Epithelial cell of proximal tubule (primary cell): ENCODE results near the gene TRAPPC6A. TPM values are rescaled to one million over a fixed set of nuclear protein-coding genes. Genes with fewer than 3 reads are reported as not detected.
"Not testable (repeated sequence)": the region's sequence is repeated elsewhere in the genome, so short reads cannot be mapped to it uniquely, and the experiment has no call there.

Experiments
- DNase-seq: peaks from one replicate; pipeline ENCODE4 v3.0.0-alpha.2; 2011; ENCODE audit warnings: low read depth
- H3K4me3 ChIP-seq: 2 replicates; pipeline ENCODE4 v1.5.1; 2011; ENCODE audit warnings: low read depth, mild to moderate bottlenecking, low read length
- CTCF ChIP-seq: conservative IDR thresholded peaks from 2 replicates; pipeline ENCODE4 v1.5.1; 2012; ENCODE audit warnings: low read depth, mild to moderate bottlenecking, low read length
- total RNA-seq: library from RNA; depleted of rRNA; stranded (reverse); fragments of >200 nt; gene quantifications from 2 replicates; pipeline ENCODE4 v1.2.3, GENCODE V29; 2015

Gene TRAPPC6A
- total RNA-seq, 1 donor from 2014 or later: 16.5 TPM

- no peak overlapping the region for H3K4me3 ChIP-seq
- DNase-seq: no peak
- no peak for TF ChIP-seq CTCF
Measured at GRCh38 chr19:45123440-45123850, 54.6 kb downstream of the TRAPPC6A start.

- DNase-seq: no peak
- TF ChIP-seq CTCF: no peak
- H3K4me3 ChIP-seq: no peak overlapping the region
Measured at GRCh38 chr19:45122832-45123231, 55.2 kb downstream of the TRAPPC6A start.

DNA sequence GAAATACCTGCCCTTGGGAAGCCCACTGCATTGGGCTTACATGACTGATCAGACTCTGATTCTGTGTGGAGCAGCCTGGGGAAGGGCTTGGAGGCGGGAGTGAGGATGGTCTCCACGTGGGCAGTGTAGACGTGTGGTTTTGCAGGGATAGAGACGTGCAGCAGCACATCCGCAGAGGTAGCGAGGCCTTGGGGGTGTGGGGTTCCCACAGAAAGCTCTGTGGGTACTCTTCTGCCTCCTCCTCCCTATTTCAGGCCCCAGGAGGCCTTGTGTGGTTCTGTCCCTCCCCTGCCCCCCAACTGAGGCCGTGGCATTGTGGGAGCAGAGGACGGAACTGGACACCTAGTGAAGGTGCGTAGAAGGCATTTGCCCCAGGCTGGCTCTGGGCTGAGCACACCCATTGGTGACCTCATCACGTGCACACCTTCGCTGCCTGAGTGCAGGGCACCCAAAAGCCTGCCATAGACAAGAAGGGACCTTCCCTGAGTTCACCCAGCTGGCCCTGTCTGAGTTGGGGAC lies 56.2 kb downstream of the TRAPPC6A start:
- no peak for TF ChIP-seq CTCF
- H3K4me3 ChIP-seq: no peak overlapping the region
- DNase-seq: no peak

DNA sequence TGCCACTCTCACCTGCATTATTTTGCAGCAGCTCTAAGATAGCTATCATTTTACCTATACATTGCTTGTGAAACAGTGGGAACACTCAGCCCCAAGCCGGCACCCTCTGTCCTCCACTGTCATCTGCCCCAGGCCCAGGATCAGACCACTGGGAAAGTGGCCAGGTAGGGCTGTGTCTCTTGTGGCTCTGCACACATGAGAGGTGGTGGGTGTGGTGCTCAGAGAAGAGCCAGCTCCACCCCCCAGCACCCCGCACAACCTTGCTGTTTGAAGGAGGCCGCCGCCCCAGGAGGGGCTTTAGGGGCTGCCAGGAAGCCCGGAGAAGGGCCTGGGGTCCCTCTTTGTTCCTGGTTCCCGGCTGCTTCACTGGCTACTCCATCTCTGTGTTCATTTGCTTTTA lies 58.5 kb downstream of the TRAPPC6A start:
- no peak overlapping the region for H3K4me3 ChIP-seq
- DNase-seq: no peak
- no peak for TF ChIP-seq CTCF

DNA sequence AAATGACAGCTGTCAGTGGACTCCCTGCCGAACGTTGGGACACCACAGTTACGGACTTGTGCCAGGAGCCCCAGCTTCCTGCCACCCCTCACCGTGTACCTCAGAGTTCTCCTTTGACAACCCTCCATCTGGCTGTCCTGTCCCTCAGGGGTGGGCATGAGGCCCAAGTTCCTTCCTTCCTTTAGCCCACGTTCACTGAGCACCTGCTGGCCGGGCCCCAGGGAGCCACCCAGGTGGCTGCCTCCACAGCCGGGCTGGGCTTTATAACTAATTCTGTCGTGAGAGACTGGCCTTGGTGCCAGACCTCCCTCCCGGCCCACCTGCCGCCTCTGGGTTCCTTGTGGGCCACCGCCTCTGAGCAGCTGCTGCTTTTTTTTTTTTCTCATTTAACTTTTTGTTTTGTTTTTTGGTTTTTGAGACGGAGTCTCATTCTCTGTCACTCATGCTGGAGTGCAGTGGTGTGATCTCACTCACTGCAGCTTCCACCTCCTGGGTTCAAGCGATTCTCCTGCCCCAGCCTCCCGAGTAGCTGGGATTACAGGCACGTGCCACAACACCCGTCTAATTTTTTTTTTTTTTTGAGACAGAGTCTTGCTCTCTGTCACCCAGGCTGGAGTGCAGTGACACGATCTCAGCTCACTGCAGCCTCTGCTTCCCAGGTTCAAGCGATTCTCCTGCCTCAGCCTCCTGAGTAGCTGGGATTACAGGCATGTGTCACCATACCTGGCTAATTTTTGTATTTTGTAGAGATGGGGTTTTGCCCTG lies 59.3 kb downstream of the TRAPPC6A start:
- H3K4me3 ChIP-seq, DNase-seq: not testable (repeated sequence)

GRCh38 chr19:45118106-45118505 lies 59.9 kb downstream of the TRAPPC6A start:
- TF ChIP-seq CTCF: no peak
- no peak for DNase-seq
- H3K4me3 ChIP-seq: no peak overlapping the region

GRCh38 chr19:45117671-45118070 lies 60.4 kb downstream of the TRAPPC6A start:
- TF ChIP-seq CTCF: no peak
- no peak overlapping the region for H3K4me3 ChIP-seq
- DNase-seq: no peak
